ENCODE data around the gene PPP6R2.

The PPP6R2 gene

DNA sequence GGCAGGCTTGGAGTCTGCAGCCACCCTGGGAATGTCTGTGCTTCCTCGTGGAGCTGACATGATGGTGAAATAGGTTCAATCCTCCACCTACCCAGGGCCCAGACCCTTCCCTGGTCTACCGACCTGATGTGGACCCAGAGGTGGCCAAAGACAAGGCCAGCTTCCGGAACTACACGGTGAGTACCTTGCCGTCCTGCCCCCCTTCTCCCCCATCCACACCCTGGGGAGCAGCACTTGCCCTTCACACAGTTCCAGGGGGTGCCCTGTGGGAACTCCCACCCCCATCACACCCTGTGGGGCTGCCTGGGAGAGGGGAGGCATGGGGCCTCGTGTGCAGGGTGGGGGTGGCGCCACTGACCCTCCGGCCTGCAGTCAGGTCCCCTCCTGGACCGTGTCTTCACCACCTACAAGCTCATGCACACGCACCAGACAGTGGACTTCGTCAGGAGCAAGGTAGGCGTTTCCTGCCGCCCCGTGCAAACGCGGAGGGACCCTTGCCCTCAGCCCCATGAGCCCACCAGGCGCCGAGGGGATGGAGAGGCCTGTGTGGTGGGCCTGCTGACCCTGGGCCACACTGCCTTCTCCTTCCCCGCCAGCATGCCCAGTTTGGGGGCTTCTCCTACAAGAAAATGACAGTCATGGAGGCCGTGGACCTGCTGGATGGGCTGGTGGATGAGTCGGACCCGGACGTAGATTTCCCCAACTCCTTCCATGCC lies 144.3 kb downstream of the PPP6R2 start:
- DNase-seq (ENCODE audit: low spot score) = no peak

DNA sequence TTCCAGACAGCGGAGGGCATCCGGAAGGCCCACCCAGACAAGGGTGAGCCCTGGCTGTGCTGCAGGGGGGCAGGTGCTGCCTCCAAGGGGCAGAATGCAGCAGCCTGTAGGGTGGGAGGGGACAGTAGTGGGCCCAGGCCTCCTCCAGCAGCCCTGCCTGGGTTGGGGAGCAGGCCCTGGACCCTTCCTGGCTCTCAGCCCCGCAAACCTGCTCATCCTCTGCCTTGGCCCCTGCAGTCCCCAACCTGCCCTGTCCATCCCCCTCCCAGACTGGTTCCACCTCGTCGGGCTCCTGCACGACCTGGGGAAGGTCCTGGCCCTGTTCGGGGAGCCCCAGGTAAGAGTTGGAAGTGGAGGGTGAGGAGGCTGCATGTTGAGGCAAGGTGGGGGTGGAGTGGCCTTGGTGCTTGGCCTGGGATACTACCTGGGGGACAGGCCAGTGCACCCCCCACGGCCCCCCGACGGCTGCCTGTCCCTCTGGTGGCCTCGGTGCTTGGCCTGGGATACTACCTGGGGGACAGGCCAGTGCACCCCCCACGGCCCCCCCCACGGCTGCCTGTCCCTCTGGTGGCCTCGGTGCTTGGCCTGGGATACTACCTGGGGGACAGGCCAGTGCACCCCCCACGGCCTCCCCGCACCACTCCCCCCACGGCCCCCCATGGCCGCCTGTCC lies 145.0 kb downstream of the PPP6R2 start:
- DNase-seq (ENCODE audit: low spot score) = no peak

DNA sequence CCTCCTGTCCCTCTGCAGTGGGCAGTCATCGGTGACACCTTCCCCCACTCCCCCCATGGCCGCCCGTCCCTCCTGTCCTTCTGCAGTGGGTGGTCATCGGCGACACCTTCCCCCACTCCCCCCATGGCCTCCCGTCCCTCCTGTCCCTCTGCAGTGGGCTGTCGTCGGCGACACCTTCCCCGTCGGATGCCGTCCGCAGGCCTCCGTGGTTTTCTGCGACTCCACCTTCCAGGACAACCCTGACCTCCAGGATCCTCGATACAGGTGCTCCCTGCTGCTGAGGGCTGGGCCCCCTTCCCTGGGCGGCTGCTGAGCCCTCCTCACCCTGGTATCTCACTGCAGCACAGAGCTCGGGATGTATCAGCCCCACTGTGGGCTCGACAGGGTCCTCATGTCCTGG lies 145.8 kb downstream of the PPP6R2 start:
- no peak for DNase-seq (ENCODE audit: low spot score)

DNA sequence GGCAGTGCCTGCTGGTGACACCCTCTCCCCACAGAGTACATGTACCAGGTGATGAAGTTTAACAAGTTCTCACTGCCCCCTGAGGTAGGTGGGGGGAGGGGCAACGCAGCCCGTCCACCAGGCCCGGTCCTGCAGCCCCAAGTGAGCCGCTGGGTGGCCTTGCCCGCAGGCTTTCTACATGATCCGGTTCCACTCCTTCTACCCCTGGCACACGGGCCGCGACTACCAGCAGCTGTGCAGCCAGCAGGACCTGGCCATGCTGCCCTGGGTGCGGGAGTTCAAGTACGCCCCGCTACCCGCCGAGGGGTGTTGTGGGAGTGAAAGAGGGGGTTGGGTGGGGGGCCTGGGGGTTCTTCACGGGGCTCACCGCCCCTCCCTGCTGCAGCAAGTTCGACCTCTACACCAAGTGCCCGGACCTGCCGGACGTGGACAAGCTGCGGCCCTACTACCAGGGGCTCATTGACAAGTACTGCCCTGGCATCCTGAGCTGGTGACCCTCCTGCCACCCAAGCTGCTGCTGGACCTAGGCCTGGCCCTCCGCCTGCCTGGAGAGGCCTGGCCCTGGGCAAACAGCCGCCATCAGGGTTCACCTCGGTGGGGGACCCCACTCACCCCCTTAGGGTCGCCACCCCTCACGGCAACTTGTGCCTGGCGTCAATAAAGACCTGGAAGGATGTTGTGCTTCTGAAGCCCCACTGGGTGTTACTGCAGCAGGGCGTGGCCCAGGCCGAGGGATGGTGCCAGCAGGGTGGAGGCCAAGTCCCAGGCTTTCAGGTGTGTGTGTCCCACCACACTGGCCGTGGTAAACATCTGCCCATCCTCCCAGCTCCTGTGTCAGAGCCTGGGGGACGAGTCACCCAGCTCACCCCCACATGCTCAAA lies 146.5 kb downstream of the PPP6R2 start:
- no peak for DNase-seq (ENCODE audit: low spot score)

DNA sequence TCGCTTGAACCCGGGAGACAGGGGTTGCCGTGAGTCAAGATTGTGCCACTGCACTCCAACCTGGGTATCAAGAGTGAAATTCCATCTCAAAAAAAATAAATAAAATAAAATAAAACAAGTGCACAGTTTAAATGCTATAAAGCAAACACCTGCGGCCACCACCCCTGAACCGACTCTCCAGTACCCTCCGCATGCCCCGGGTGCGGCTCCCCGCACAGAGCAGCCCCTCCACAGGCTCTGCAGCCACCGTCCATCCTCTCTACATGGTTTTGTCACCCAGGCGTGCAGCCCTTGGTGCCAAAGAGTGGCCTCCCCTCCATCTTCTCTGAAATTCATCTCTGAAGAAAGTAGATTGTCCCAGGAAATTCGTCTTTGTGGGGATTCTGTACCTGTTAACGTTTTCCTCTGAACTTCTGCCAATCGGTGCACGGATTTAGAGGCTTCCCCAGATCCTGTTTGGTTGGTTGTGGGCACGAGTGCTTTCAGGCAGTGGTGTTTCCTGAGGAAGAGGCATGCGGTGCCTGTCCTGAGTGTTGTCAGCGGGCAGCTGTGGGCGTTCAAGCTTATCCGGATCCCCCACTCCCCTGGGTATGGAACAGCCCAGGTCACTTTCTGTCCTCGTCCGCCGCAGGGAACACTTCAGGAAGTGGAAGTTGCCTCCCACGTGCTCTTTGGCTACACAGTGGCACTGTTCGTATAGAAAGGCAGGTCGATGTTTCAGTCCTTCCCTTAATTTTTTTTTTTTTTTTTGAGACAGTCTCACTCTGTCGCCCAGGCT lies 147.6 kb downstream of the PPP6R2 start:
- DNase-seq (ENCODE audit: low spot score) = no peak
